ENCODE results near the gene FBN1. TPM values are rescaled to one million over a fixed set of nuclear protein-coding genes. Genes with fewer than 3 reads are reported as not detected.

The FBN1 gene
- total RNA-seq, 1 donor from 2014 or later, result 439 TPM

DNA sequence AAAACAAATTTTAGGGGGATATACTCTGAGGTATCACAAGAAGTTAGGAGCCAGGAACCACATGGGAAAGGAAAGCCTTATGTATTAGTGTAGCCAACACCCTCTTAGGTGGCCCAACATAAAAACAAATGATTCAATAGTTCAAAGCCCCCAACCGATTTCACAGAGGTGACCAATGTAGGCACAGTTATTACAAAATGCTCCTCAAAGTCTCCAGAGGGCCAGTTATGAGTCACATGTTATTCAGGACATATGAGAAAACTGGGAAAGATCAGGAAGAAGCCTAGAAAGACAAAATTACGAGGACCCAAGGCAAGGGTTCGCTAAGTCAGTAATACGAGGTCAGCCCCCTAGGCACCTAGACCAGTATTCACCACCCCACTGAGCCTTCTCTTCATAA lies 29.9 kb upstream of the FBN1 start:
- H3K9me3 ChIP-seq (ENCODE audit: control insufficient read depth in 3 of 3, low read length in 3 of 3), result no peaks in the 10 kb centered on the region
- no peak overlapping the region for H3K9ac ChIP-seq (ENCODE audit: low read depth in 1 of 3, low read length in 3 of 3)
- no peak overlapping the region for H3K27ac ChIP-seq (ENCODE audit: low read depth, low read length)
- no peaks in the 10 kb centered on the region for H3K36me3 ChIP-seq (ENCODE audit: control insufficient read depth in 3 of 3, insufficient read depth in 3 of 3, low read length in 3 of 3)
- H3K4me1 ChIP-seq (ENCODE audit: control insufficient read depth in 3 of 3, insufficient read depth in 3 of 3, low read length in 3 of 3), result no peaks in the 10 kb centered on the region
- no peak overlapping the region for H3K4me3 ChIP-seq (ENCODE audit: low read length in 3 of 3)
- no peaks in the 10 kb centered on the region for H3K27me3 ChIP-seq (ENCODE audit: control insufficient read depth in 3 of 3, insufficient read depth in 3 of 3, low read length in 3 of 3)

GRCh38 chr15:48674876-48675275 lies 29.4 kb upstream of the FBN1 start:
- Histone ChIP-seq H3K9me3 (ENCODE audit: control insufficient read depth in 3 of 3, low read length in 3 of 3) (no peaks in the 10 kb centered on the region), H3K4me3 (ENCODE audit: low read length in 3 of 3) (no peak overlapping the region), H3K36me3 (ENCODE audit: control insufficient read depth in 3 of 3, insufficient read depth in 3 of 3, low read length in 3 of 3) (no peaks in the 10 kb centered on the region), H3K9ac (ENCODE audit: low read depth in 1 of 3, low read length in 3 of 3) (no peak overlapping the region), H3K27ac (ENCODE audit: low read depth, low read length) (no peak overlapping the region), H3K4me1 (ENCODE audit: control insufficient read depth in 3 of 3, insufficient read depth in 3 of 3, low read length in 3 of 3) (no peaks in the 10 kb centered on the region), H3K27me3 (ENCODE audit: control insufficient read depth in 3 of 3, insufficient read depth in 3 of 3, low read length in 3 of 3) (no peaks in the 10 kb centered on the region)

DNA sequence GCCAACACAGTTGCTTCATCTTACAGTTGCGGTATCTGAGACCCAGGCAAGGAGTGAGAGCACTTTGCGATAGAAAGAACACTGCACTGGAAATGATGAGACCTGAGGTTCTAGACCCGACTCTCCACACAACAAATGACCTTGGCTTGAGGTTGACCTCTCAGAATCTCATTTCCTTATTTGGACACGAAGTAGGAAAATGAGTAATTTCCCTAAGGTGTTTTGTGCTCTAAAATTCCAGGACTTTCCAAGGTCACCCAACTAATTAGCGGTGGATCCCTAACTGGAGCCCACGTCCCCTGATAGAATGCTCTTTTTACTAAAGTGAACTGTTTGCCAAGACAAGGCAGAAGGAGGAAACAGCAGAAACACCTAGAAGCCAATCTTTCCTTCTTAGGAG lies 26.7 kb upstream of the FBN1 start:
- Histone ChIP-seq H3K27ac (ENCODE audit: low read depth, low read length) (peak overlapping the region; percentile 38), H3K9ac (ENCODE audit: low read depth in 1 of 3, low read length in 3 of 3) (no peak overlapping the region), H3K9me3 (ENCODE audit: control insufficient read depth in 3 of 3, low read length in 3 of 3) (no peaks in the 10 kb centered on the region), H3K27me3 (ENCODE audit: control insufficient read depth in 3 of 3, insufficient read depth in 3 of 3, low read length in 3 of 3) (no peaks in the 10 kb centered on the region), H3K36me3 (ENCODE audit: control insufficient read depth in 3 of 3, insufficient read depth in 3 of 3, low read length in 3 of 3) (no peaks in the 10 kb centered on the region), H3K4me3 (ENCODE audit: low read length in 3 of 3) (no peak overlapping the region), H3K4me1 (ENCODE audit: control insufficient read depth in 3 of 3, insufficient read depth in 3 of 3, low read length in 3 of 3) (no peaks in the 10 kb centered on the region)

- Histone ChIP-seq H3K36me3 (ENCODE audit: control insufficient read depth in 3 of 3, insufficient read depth in 3 of 3, low read length in 3 of 3) (no peaks in the 10 kb centered on the region), H3K9me3 (ENCODE audit: control insufficient read depth in 3 of 3, low read length in 3 of 3) (no peaks in the 10 kb centered on the region), H3K9ac (ENCODE audit: low read depth in 1 of 3, low read length in 3 of 3) (no peak overlapping the region), H3K4me1 (ENCODE audit: control insufficient read depth in 3 of 3, insufficient read depth in 3 of 3, low read length in 3 of 3) (no peaks in the 10 kb centered on the region), H3K27ac (ENCODE audit: low read depth, low read length) (peak overlapping the region; percentile 38), H3K27me3 (ENCODE audit: control insufficient read depth in 3 of 3, insufficient read depth in 3 of 3, low read length in 3 of 3) (no peaks in the 10 kb centered on the region), H3K4me3 (ENCODE audit: low read length in 3 of 3) (no peak overlapping the region)
These were observed 25.9 kb upstream of the FBN1 start for GRCh38 chr15:48671103-48672022.

- Histone ChIP-seq H3K27ac (ENCODE audit: low read depth, low read length) (no peak overlapping the region), H3K4me1 (ENCODE audit: control insufficient read depth in 3 of 3, insufficient read depth in 3 of 3, low read length in 3 of 3) (no peaks in the 10 kb centered on the region), H3K36me3 (ENCODE audit: control insufficient read depth in 3 of 3, insufficient read depth in 3 of 3, low read length in 3 of 3) (no peaks in the 10 kb centered on the region), H3K27me3 (ENCODE audit: control insufficient read depth in 3 of 3, insufficient read depth in 3 of 3, low read length in 3 of 3) (no peaks in the 10 kb centered on the region), H3K9me3 (ENCODE audit: control insufficient read depth in 3 of 3, low read length in 3 of 3) (no peaks in the 10 kb centered on the region), H3K4me3 (ENCODE audit: low read length in 3 of 3) (no peak overlapping the region), H3K9ac (ENCODE audit: low read depth in 1 of 3, low read length in 3 of 3) (no peak overlapping the region)
These were observed 22.2 kb upstream of the FBN1 start for GRCh38 chr15:48667701-48668100.

GRCh38 chr15:48664436-48664835 lies 18.9 kb upstream of the FBN1 start:
- Histone ChIP-seq H3K27ac (ENCODE audit: low read depth, low read length) (no peak overlapping the region), H3K4me1 (ENCODE audit: control insufficient read depth in 3 of 3, insufficient read depth in 3 of 3, low read length in 3 of 3) (no peaks in the 10 kb centered on the region), H3K9ac (ENCODE audit: low read depth in 1 of 3, low read length in 3 of 3) (no peak overlapping the region), H3K4me3 (ENCODE audit: low read length in 3 of 3) (no peak overlapping the region), H3K36me3 (ENCODE audit: control insufficient read depth in 3 of 3, insufficient read depth in 3 of 3, low read length in 3 of 3) (no peaks in the 10 kb centered on the region), H3K27me3 (ENCODE audit: control insufficient read depth in 3 of 3, insufficient read depth in 3 of 3, low read length in 3 of 3) (no peaks in the 10 kb centered on the region), H3K9me3 (ENCODE audit: control insufficient read depth in 3 of 3, low read length in 3 of 3) (no peaks in the 10 kb centered on the region)

- no peaks in the 10 kb centered on the region for H3K36me3 ChIP-seq (ENCODE audit: control insufficient read depth in 3 of 3, insufficient read depth in 3 of 3, low read length in 3 of 3)
- H3K4me3 ChIP-seq (ENCODE audit: low read length in 3 of 3), result no peak overlapping the region
- H3K9ac ChIP-seq (ENCODE audit: low read depth in 1 of 3, low read length in 3 of 3), result no peak overlapping the region
- no peak overlapping the region for H3K27ac ChIP-seq (ENCODE audit: low read depth, low read length)
- H3K9me3 ChIP-seq (ENCODE audit: control insufficient read depth in 3 of 3, low read length in 3 of 3), result no peaks in the 10 kb centered on the region
- H3K4me1 ChIP-seq (ENCODE audit: control insufficient read depth in 3 of 3, insufficient read depth in 3 of 3, low read length in 3 of 3), result peaks cover 0 to 6% (median 0%) of the 10 kb centered on the region in 3 donors
- H3K27me3 ChIP-seq (ENCODE audit: control insufficient read depth in 3 of 3, insufficient read depth in 3 of 3, low read length in 3 of 3), result no peaks in the 10 kb centered on the region
These were observed 12.6 kb upstream of the FBN1 start for GRCh38 chr15:48657950-48658591.

DNA sequence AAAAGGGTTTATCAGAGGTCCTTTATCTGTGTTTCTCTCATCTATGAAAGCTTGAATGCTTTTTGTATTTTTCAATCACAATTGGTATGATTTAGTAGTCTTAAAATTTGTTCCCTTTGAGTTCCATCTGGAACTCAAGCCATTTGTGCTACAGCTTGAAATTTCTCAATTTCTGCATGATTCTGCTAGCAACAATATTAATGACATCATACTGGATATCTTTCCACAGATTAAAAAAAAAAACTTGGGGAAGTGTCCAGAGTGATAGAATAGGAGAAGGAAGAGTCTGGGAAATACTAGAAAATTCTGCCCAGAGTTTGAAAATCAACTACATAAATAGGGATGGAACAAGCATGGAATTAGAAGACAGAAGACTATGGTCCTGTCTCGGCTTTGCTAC lies 9.3 kb upstream of the FBN1 start:
- Histone ChIP-seq H3K9ac (ENCODE audit: low read depth in 1 of 3, low read length in 3 of 3) (no peak overlapping the region), H3K36me3 (ENCODE audit: control insufficient read depth in 3 of 3, insufficient read depth in 3 of 3, low read length in 3 of 3) (no peaks in the 10 kb centered on the region), H3K27ac (ENCODE audit: low read depth, low read length) (no peak overlapping the region), H3K27me3 (ENCODE audit: control insufficient read depth in 3 of 3, insufficient read depth in 3 of 3, low read length in 3 of 3) (no peaks in the 10 kb centered on the region), H3K4me3 (ENCODE audit: low read length in 3 of 3) (no peak overlapping the region), H3K4me1 (ENCODE audit: control insufficient read depth in 3 of 3, insufficient read depth in 3 of 3, low read length in 3 of 3) (peaks cover 0 to 8% (median 0%) of the 10 kb centered on the region in 3 donors), H3K9me3 (ENCODE audit: control insufficient read depth in 3 of 3, low read length in 3 of 3) (no peaks in the 10 kb centered on the region)

DNA sequence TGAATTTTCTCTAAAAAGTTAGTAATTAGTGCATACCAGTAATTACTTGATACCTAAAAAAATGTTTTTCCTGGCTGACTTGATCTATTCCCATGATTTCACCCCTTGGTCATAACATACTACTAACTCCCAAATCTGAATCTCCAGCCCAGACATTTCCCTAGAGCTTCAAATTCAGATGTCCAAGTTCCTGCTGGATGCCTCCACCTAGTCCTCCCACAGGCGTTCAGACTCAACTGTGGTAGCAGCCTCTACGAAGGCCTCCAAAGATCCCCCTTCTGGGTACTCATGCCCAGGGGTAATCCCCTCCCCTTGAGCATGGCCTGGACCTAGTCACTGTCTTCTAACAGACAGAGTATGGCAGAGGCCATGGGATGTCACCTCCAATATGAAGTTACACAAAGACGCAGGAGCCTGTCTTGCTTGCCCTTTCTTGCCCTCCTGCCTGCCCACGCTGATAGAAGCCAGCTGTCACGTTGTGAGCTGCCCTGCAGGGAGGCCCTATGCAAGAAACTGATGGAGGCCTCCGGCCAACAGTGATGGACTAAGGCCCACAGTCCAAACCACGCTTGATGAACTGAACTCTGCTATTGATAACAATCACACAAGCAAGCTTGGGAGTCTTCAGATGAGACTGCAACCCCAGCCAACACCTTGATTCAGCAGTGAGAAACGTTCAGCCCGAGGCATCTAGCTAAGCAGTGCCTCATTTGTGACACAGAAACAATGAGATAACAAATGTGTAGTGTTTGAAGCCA lies 8.6 kb upstream of the FBN1 start:
- Histone ChIP-seq H3K27me3 (ENCODE audit: control insufficient read depth in 3 of 3, insufficient read depth in 3 of 3, low read length in 3 of 3) (no peaks in the 10 kb centered on the region), H3K4me3 (ENCODE audit: low read length in 3 of 3) (no peak overlapping the region), H3K9me3 (ENCODE audit: control insufficient read depth in 3 of 3, low read length in 3 of 3) (no peaks in the 10 kb centered on the region)

DNA sequence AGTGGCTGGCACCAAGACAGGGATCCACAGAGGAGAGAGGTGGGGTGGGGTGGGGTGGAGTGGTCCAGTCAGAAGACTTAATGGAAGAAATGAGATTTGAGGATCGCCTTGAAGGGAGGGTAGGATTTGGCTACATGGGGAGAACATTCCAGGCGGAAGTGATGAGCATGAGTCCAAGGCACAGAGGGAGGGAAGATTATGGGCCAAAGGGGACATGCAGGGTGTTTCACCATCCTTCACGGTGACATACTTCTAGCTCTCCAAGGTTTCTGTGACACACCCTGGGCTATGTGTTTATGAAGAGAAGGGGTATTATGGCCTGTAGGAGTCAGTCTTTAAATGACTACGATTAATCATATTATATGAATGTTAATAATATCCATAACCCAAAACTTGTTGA lies 7.7 kb upstream of the FBN1 start:
- Histone ChIP-seq H3K36me3 (ENCODE audit: control insufficient read depth in 3 of 3, insufficient read depth in 3 of 3, low read length in 3 of 3) (no peaks in the 10 kb centered on the region), H3K27me3 (ENCODE audit: control insufficient read depth in 3 of 3, insufficient read depth in 3 of 3, low read length in 3 of 3) (no peaks in the 10 kb centered on the region), H3K27ac (ENCODE audit: low read depth, low read length) (no peak overlapping the region), H3K9me3 (ENCODE audit: control insufficient read depth in 3 of 3, low read length in 3 of 3) (no peaks in the 10 kb centered on the region), H3K4me3 (ENCODE audit: low read length in 3 of 3) (no peak overlapping the region), H3K9ac (ENCODE audit: low read depth in 1 of 3, low read length in 3 of 3) (no peak overlapping the region), H3K4me1 (ENCODE audit: control insufficient read depth in 3 of 3, insufficient read depth in 3 of 3, low read length in 3 of 3) (peaks cover 0 to 8% (median 0%) of the 10 kb centered on the region in 3 donors)

More for the DNA sequence above, 8.6 kb upstream of the FBN1 start:
- H3K9ac ChIP-seq (ENCODE audit: low read depth in 1 of 3, low read length in 3 of 3), result no peak overlapping the region
- H3K4me1 ChIP-seq (ENCODE audit: control insufficient read depth in 3 of 3, insufficient read depth in 3 of 3, low read length in 3 of 3), result peaks cover 0 to 8% (median 0%) of the 10 kb centered on the region in 3 donors
- H3K27ac ChIP-seq (ENCODE audit: low read depth, low read length), result no peak overlapping the region
- no peaks in the 10 kb centered on the region for H3K36me3 ChIP-seq (ENCODE audit: control insufficient read depth in 3 of 3, insufficient read depth in 3 of 3, low read length in 3 of 3)
